ENCODE data around the gene RAET1G. TPM values are rescaled to one million over a fixed set of nuclear protein-coding genes. Genes with fewer than 3 reads are reported as not detected.

RAET1G gene
- total RNA-seq, 1 donor from 2014 or later: not detected

- TF ChIP-seq, protein P1, sequence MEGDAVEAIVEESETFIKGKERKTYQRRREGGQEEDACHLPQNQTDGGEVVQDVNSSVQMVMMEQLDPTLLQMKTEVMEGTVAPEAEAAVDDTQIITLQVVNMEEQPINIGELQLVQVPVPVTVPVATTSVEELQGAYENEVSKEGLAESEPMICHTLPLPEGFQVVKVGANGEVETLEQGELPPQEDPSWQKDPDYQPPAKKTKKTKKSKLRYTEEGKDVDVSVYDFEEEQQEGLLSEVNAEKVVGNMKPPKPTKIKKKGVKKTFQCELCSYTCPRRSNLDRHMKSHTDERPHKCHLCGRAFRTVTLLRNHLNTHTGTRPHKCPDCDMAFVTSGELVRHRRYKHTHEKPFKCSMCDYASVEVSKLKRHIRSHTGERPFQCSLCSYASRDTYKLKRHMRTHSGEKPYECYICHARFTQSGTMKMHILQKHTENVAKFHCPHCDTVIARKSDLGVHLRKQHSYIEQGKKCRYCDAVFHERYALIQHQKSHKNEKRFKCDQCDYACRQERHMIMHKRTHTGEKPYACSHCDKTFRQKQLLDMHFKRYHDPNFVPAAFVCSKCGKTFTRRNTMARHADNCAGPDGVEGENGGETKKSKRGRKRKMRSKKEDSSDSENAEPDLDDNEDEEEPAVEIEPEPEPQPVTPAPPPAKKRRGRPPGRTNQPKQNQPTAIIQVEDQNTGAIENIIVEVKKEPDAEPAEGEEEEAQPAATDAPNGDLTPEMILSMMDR (conservative IDR thresholded peaks at IDR 0.05; ENCODE audit: low read depth, low read length): no peak
- no peak overlapping the region for H3K4me3 ChIP-seq (ENCODE audit: low read depth, low read length)
- DNase-seq (ENCODE audit: low read depth): no peak
Measured at GRCh38 chr6:149869275-149869892, 53.5 kb downstream of the RAET1G start.

DNA sequence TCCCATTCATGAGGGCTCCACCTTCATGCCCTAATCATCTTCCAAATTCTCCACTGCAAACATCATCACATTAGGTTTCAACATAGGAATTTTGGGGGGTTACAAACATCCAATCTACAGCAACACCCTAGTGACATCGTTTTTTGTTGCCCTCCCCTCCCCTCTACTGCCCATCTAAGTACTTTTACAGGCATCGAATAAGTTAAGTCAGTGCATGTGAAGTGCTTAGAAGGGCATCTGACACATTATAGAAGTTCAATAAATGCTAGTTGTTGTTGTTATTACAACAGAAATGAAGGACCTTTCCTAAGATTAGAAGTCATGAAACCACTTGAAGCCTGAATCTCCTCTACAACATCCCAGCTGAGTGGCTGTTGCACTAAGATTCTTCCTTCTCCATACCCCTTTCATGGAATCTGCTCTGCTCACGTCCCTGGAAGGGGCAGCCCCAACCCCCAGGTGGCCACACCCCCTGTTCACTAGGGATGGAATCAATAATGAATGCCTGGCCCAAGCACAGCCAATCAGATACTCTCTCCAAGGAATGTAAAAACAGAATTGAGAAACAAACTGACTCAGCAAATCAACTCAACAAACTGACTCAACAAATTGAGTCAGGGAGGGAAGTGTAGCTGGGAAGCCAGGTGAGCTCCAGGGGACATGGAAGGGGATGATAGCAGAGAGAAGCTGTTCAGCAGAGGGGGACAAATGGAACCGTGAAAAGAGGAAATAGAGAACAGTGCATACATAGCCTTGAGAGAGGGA is 54.9 kb downstream of the RAET1G start:
- H3K4me3 ChIP-seq (ENCODE audit: low read depth, low read length): no peak overlapping the region
- DNase-seq (ENCODE audit: low read depth): no peak
- TF ChIP-seq, protein P1 (conservative IDR thresholded peaks at IDR 0.05; ENCODE audit: low read depth, low read length): no peak

Other genes starting within 250 kb of the RAET1G start
- gene LATS1, start 205.0 kb downstream of the RAET1G start, total RNA-seq: 10.1 and 11.4 TPM in 2 replicates
- gene NUP43, start 176.6 kb downstream of the RAET1G start, total RNA-seq: 29.8 and 31.5 TPM in 2 replicates
- 110 and 162 TPM in 2 replicates for gene PCMT1, start 173.4 kb downstream of the RAET1G start, total RNA-seq
- 41.7 and 54.5 TPM in 2 replicates for gene LRP11, start 58.8 kb downstream of the RAET1G start, total RNA-seq
- gene RAET1E, start 25.0 kb downstream of the RAET1G start, total RNA-seq: not detected in 2 replicates
- gene ULBP2, start 18.9 kb upstream of the RAET1G start, total RNA-seq: 5.3 and 16.0 TPM in 2 replicates
- 0.23 and 0.94 TPM in 2 replicates for gene ULBP1, start 40.8 kb upstream of the RAET1G start, total RNA-seq
- 1.5 and 3.1 TPM in 2 replicates for gene RAET1L, start 102.4 kb upstream of the RAET1G start, total RNA-seq
- gene ULBP3, start 146.0 kb upstream of the RAET1G start, total RNA-seq: 8.2 and 16.6 TPM in 2 replicates
- 26.3 and 27.0 TPM in 2 replicates for gene PPP1R14C, start 219.9 kb upstream of the RAET1G start, total RNA-seq